Brain microvascular endothelial cell (primary cell): ENCODE results near the gene P2RX1.

ENCODE experiments used
- DNase-seq: peaks from one replicate; pipeline ENCODE4 v3.0.0-alpha.2; 2020
- H3K27ac ChIP-seq: fragments of 250-450 bp; sonication (Bioruptor Pico); 2 replicates; pipeline ENCODE4 v1.5.1; 2020; ENCODE audit warnings: mild to moderate bottlenecking, moderate library complexity
- H3K27me3 ChIP-seq: fragments of 250-450 bp; sonication (Bioruptor Pico); replicated peaks from 2 replicates; pipeline ENCODE4 v1.5.1; 2020; ENCODE audit warnings: mild to moderate bottlenecking
- H3K36me3 ChIP-seq: fragments of 250-450 bp; sonication (Bioruptor Pico); replicated peaks from 2 replicates; pipeline ENCODE4 v1.5.1; 2020; ENCODE audit warnings: mild to moderate bottlenecking
- H3K4me3 ChIP-seq: 2 replicates; pipeline ENCODE4 v1.5.1; 2011; ENCODE audit warnings: low read depth, mild to moderate bottlenecking, control low read depth, low read length, moderate library complexity
- in situ Hi-C: cut with HindIII; loops from 2 replicates; pipeline ENCODE4 v1.10.0; 2017; ENCODE audit warnings: low sequenced_read_pairs, low pct_ligation_motif_present
- TF ChIP-seq, protein P1 (sequence below): IDR thresholded peaks from 2 replicates; pipeline ENCODE4 v1.5.1; 2011; ENCODE audit warnings: low read depth, mild to moderate bottlenecking, moderate library complexity, low read length, control low read depth, inconsistent platforms; ENCODE audit errors: missing control alignments

Gene P2RX1

DNA sequence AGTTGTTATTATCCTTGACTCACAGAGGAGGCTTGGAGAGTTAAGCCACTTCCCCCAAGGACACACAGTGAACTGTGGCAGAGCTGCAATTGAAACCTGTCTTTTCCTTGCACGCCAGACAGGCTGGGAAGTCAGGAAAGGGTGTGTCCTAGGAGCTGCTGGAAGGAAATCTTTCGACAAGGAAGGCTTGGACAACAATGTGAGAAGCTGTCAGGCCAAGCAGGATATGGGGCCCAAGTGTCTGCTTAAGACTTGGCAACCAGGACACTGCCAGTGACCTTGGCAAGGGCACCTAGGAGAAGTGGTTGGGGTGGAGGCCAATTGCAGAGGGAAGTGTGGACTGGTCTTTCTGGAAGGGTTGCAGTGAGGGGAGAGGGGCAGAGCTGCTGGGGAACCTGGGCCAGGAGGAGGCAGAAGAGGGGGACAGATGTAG, 21.3 kb downstream of the P2RX1 start:
- TF ChIP-seq, protein P1, sequence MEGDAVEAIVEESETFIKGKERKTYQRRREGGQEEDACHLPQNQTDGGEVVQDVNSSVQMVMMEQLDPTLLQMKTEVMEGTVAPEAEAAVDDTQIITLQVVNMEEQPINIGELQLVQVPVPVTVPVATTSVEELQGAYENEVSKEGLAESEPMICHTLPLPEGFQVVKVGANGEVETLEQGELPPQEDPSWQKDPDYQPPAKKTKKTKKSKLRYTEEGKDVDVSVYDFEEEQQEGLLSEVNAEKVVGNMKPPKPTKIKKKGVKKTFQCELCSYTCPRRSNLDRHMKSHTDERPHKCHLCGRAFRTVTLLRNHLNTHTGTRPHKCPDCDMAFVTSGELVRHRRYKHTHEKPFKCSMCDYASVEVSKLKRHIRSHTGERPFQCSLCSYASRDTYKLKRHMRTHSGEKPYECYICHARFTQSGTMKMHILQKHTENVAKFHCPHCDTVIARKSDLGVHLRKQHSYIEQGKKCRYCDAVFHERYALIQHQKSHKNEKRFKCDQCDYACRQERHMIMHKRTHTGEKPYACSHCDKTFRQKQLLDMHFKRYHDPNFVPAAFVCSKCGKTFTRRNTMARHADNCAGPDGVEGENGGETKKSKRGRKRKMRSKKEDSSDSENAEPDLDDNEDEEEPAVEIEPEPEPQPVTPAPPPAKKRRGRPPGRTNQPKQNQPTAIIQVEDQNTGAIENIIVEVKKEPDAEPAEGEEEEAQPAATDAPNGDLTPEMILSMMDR = no peak
- in situ Hi-C loops = no loop called here
- Histone ChIP-seq H3K36me3 (no peaks in the 10 kb centered on the region), H3K4me3 (no peak overlapping the region), H3K27me3 (no peaks in the 10 kb centered on the region), H3K27ac (no peak overlapping the region)
- DNase-seq = no peak

DNA sequence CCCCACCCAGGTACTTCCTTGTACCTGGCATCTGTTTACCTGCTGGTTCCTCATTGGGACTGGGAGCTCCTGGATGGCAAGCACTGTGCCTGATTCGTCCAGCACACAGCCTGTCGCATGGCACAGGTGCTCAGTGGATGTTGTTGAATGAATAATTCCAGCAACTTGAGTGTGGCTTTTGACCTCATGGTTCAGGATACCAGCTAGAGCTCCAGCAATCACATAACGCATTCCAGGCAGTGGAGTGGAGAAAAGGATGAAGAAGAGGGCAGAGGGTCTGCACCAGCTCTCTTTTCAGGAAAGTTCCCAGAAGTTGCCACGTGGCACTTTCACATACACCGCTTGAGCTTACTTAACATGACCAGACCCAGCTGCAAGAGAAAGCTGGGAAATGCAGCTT, 22.1 kb downstream of the P2RX1 start:
- TF ChIP-seq, protein P1 = no peak
- Histone ChIP-seq H3K36me3 (no peaks in the 10 kb centered on the region), H3K4me3 (no peak overlapping the region), H3K27ac (no peak overlapping the region), H3K27me3 (no peaks in the 10 kb centered on the region)
- no peak for DNase-seq
- in situ Hi-C loops = no loop called here

DNA sequence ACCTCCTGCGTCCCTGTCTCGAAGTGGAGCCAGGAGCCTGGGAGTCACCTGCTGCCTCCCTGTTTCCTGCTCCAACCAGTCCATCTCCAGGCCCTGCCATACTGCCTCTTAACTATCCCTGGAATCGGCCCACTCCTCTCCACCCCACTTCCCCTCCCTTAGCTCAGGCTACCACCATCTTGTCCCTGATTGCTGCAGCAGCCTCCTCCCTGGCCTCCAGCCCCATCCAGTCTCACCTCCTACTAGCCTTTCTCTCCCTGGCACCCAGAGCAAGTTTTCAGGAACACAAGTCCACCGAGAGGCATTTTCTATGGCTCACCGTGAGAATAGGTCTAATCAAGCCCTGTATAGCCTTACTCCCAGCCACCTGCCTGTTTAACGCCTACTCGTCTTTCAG, 22.5 kb downstream of the P2RX1 start:
- no peak overlapping the region for H3K27ac ChIP-seq
- H3K36me3 ChIP-seq = no peaks in the 10 kb centered on the region
- TF ChIP-seq, protein P1 = no peak
- H3K27me3 ChIP-seq = no peaks in the 10 kb centered on the region
- no peak for DNase-seq
- in situ Hi-C loops = no loop called here
- no peak overlapping the region for H3K4me3 ChIP-seq

DNA sequence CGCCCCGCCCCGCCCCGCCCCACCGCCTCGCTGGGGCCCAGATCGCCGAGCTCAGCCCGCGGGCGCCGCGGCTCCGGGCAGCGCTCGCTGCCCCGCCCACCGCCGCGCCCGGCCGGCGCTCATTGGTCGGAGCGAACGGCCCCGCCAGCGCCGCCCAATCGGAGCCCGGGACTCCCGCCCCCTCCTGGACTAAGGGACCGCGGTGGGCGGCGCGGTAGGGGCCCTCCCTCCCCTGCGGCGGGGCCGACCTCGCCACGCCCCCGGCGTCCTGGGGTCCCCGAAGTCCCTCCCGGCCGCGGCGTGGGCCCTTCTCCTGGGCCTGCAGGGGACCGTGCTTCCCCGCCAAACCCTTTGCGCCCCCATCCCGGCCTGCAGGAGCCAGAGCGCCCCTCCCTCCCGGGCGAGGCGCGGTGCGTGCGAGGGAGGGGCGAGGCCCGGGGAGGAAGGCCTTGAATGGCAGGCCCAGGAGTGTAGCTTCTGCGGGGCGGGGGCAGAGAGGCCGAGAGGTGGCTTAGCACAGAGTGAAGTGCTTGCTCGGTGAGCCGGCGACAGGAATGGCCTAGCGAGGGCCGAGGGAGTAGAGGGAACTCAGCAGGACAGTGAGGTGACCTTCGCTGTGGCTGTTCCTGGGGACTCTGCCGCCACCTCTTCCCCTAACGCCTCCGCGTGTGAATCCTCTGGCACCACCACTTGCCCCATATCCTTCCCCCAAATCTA, 23.1 kb downstream of the P2RX1 start, which contains the start of gene CAMKK1:
CAMKK1 (minus strand) TSS at position 51 of the 717 bp plus-strand sequence. CDS start 7,366 bp downstream, outside the sequence.
- in situ Hi-C loops = no loop called here
- H3K36me3 ChIP-seq = no peaks in the 10 kb centered on the region
- peak within 1 kb of the TSS; percentile 13 for H3K27ac ChIP-seq
- H3K27me3 ChIP-seq = no peaks in the 10 kb centered on the region
- H3K4me3 ChIP-seq = peak within 1 kb of the TSS; percentile 63
- DNase-seq = peak; percentile 60
- TF ChIP-seq, protein P1 = no peak

DNA sequence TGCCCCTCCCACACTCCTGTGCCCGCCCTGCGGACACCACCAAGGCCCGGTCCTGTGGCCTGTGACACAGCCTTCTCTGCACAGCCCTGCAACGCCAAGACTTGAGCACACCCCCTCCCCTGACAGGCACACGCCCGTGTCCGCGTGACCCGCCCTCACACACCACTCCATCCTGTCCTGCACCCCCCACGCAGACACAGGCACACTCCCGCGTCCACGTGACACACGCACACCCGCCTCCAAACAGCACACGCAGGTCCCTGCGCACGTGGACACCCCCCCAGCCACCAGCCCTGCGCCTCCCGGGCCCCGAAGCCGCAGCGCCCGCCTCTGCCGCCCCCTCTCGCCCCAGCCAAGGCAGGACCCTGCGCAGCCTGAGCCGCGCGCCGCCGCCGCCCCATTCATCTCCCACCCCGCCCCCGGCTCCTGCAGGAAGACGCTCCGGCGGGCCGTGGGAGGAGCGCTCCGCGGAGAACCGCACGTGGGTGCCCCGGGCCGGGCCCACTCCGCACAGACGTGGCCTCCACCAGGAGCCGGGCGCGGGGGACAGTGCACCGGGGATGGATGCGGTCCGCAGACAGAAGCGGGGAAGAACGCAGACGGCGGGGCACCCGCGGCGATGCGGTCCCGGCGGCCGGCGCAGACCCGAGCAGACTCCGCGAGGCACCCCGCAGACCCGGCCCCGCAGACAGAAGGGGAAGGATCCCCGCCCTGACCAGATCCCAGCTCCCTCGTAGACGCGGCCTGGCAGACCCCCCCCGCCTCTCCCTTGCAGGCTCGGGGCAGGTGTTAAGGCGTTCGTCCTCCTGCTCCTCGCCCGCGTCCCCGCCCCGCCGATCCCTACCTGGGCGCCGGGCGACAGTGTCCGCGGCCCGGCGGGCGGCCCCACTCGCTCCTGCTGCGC, 23.9 kb downstream of the P2RX1 start:
- in situ Hi-C loops = no loop called here
- peak overlapping the region; percentile 63 for H3K4me3 ChIP-seq
- peak; percentile 35 for DNase-seq
- no peaks in the 10 kb centered on the region for H3K36me3 ChIP-seq
- H3K27ac ChIP-seq = peak overlapping the region; percentile 13
- TF ChIP-seq, protein P1 = no peak
- no peaks in the 10 kb centered on the region for H3K27me3 ChIP-seq
